Measurements from ENCODE around the gene NT5DC4.

The NT5DC4 gene

DNA sequence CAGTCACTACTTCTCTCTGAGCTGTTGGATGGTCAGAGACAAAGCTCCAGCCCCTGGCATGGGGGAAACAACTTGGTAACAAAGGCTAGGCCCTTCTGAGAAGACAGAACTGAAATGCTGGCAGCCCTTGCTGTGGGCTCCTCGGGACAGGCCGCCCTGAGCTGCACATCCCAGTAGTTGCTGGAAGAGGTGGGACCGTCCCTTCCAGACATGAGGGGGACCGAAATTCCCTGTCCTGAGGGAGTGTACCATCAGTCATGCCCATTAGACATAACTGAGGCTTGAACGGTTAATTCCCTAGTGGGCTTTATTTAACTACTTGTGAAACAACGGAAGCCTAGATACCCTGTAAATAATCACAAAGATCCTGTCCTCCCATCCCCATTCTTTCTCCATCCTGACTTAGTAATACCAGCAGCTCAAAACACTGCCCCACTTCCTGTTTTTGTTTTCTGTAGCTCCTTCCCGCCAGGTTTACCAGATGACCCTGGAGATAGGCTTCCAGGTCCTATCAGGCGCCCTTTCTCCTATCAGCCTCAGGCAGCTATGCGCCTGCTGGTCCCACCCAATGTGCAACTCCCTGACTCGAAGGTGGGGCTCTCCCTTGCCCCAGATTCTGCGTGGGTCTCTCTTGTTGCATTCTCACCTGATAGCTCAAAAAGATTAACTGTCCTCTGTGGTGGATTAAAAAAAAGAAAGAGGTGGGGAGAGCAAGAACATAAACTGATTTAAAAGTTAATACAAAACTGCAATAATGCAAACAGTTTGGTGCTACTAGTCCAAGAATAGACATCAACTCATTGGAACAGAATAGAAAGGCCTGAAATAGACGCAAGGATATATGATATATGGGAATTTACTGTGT, 37.0 kb upstream of the NT5DC4 start:
- no peak for TF ChIP-seq CTCF (IDR thresholded peaks at IDR 0.05; ENCODE audit: control insufficient read depth, extremely low read depth, insufficient read depth)
- no peak overlapping the region for H3K4me3 ChIP-seq (ENCODE audit: low read depth, low read length)
- no peak for DNase-seq (ENCODE audit: low read depth)

DNA sequence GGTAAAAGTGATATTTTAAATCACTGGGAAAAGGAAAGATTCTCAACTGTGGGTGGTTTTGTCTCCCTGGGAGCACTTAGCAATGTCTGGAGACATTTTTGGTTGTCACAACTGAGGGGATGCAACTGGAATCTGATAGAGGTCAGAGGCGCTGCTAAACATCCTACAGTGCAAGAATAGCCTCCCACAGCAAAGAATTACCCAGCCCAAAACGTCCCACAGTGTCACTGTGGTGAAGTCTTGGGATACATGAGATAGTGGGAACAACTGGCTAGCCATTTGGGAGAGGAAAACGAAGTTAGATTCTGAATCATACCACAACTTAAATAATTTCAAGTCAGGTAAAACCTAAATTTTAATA, 36.4 kb upstream of the NT5DC4 start:
- no peak for TF ChIP-seq CTCF (IDR thresholded peaks at IDR 0.05; ENCODE audit: control insufficient read depth, extremely low read depth, insufficient read depth)
- H3K4me3 ChIP-seq (ENCODE audit: low read depth, low read length): no peak overlapping the region
- DNase-seq (ENCODE audit: low read depth): no peak

- no peak for DNase-seq (ENCODE audit: low read depth)
- no peak overlapping the region for H3K4me3 ChIP-seq (ENCODE audit: low read depth, low read length)
- no peak for TF ChIP-seq CTCF (IDR thresholded peaks at IDR 0.05; ENCODE audit: control insufficient read depth, extremely low read depth, insufficient read depth)
These were observed 35.4 kb upstream of the NT5DC4 start for GRCh38 chr2:112685271-112685884.

DNA sequence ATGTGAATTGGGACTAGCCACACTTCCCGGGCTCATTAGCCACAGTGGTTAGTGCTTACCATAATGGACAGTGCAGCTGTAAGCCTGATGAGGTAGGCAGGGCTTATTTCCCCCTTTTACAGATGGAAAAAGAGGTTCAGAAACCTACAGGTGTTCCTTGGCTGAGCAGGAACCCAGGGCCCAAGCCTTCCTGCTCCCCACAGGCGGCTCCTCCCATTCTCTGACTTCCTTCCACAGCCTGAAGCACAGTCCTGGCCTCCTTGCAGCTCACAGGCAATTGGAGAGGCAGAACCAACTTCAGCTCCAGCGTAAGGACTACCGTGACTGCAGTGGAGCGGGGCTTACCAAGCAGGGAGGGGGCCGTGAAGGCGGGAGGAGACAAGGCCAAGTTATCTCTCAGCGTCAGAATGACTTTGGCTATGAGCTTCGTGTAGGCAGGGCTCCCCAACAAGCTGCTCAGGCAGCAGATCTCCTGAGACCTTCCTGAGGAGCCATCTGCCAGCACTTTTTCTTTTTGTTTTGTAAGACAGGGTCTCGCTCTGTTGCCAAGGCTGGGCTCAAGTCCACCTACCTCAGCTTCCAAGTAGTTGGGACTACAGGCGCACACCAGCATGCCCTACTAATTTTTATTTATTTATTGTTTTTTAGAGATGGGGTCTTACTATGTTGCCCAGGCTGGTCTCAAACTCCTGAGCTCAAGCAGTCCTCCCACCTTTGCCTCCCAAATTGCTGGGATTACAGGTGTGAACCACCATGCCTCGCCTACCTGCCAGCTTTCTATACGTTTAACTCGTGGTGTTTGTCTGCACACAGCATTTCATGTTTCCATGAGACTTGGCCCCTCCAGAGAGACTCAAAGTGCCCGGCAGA, 34.2 kb upstream of the NT5DC4 start:
- no peak overlapping the region for H3K4me3 ChIP-seq (ENCODE audit: low read depth, low read length)
- DNase-seq (ENCODE audit: low read depth): no peak
- no peak for TF ChIP-seq CTCF (IDR thresholded peaks at IDR 0.05; ENCODE audit: control insufficient read depth, extremely low read depth, insufficient read depth)

DNA sequence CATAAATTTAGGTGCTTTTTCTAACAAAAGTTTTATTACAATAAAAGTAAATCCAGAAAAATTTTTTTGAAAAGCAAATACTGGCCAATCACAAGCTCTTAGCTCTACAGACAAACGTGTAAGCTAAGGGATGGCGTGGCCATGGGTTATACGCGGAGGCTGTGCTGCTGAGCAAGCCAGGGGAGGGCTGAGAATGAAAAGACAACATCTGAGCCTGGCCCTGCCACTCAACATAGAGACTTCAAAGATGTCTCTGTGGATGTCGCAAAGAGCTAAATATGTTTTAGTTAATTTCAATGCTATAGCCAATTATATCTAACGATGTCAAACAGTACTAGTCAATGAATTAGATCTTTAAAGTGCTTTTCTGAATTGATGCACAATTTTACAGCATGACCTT, 33.3 kb upstream of the NT5DC4 start:
- no peak for TF ChIP-seq CTCF (IDR thresholded peaks at IDR 0.05; ENCODE audit: control insufficient read depth, extremely low read depth, insufficient read depth)
- DNase-seq (ENCODE audit: low read depth): no peak

GRCh38 chr2:112688086-112688880, 32.5 kb upstream of the NT5DC4 start:
- no peak for DNase-seq (ENCODE audit: low read depth)
- no peak for TF ChIP-seq CTCF (IDR thresholded peaks at IDR 0.05; ENCODE audit: control insufficient read depth, extremely low read depth, insufficient read depth)
- H3K4me3 ChIP-seq (ENCODE audit: low read depth, low read length): no peak overlapping the region

More for the DNA sequence above, 33.3 kb upstream of the NT5DC4 start:
- H3K4me3 ChIP-seq (ENCODE audit: low read depth, low read length): no peak overlapping the region
